ENCODE data around the gene NXPE3.

Gene NXPE3

GRCh38 chr3:101812895-101813294 lies 33.9 kb downstream of the NXPE3 start:
- Histone ChIP-seq H3K4me3 (no peak overlapping the region), H3K4me1 (peaks cover 0 to 24% (median 8%) of the 10 kb centered on the region in 4 donors), H3K27ac (no peak overlapping the region), H3K9me3 (no peaks in the 10 kb centered on the region), H3K27me3 (no peaks in the 10 kb centered on the region), H3K36me3 (peaks cover 12% of the 10 kb centered on the region in 3 donors)
- TF ChIP-seq CTCF (IDR thresholded peaks at IDR 0.05), result no peak
- DNase-seq, result no peak
- intact Hi-C loops (cut with DNase I; ENCODE audit: low total_unique reads), result no loop called here

GRCh38 chr3:101813817-101814440 lies 34.9 kb downstream of the NXPE3 start:
- Histone ChIP-seq H3K27ac (no peak overlapping the region), H3K4me1 (peaks cover 0 to 22% (median 8%) of the 10 kb centered on the region in 4 donors), H3K27me3 (no peaks in the 10 kb centered on the region), H3K4me3 (no peak overlapping the region), H3K36me3 (peaks cover 13 to 17% (median 13%) of the 10 kb centered on the region in 3 donors), H3K9me3 (no peaks in the 10 kb centered on the region)
- TF ChIP-seq CTCF (IDR thresholded peaks at IDR 0.05), result peak; percentile 60 to 76
- DNase-seq, result no peak
- intact Hi-C loops (cut with DNase I; ENCODE audit: low total_unique reads), result no loop called here

GRCh38 chr3:101814835-101815234 lies 35.8 kb downstream of the NXPE3 start:
- Histone ChIP-seq H3K4me3 (no peak overlapping the region), H3K4me1 (peaks cover 0 to 13% (median 3%) of the 10 kb centered on the region in 4 donors), H3K27me3 (no peaks in the 10 kb centered on the region), H3K27ac (no peak overlapping the region), H3K9me3 (no peaks in the 10 kb centered on the region), H3K36me3 (peaks cover 13 to 17% (median 13%) of the 10 kb centered on the region in 3 donors)
- no peak for TF ChIP-seq CTCF (IDR thresholded peaks at IDR 0.05)
- intact Hi-C loops (cut with DNase I; ENCODE audit: low total_unique reads), result loop anchor here (5.0 kb wide), 1 partner anchor 37 kb away; no protein-coding TSS in a partner anchor
- DNase-seq, result no peak

GRCh38 chr3:101816215-101817149 lies 37.5 kb downstream of the NXPE3 start:
- peaks cover 0 to 10% (median 3%) of the 10 kb centered on the region in 4 donors for H3K4me1 ChIP-seq
- intact Hi-C loops (cut with DNase I; ENCODE audit: low total_unique reads), result loop anchor here (5.0 kb wide), 1 partner anchor 36 kb away; no protein-coding TSS in a partner anchor
- no peak for TF ChIP-seq CTCF (IDR thresholded peaks at IDR 0.05)
- no peaks in the 10 kb centered on the region for H3K9me3 ChIP-seq
- H3K4me3 ChIP-seq, result no peak overlapping the region
- no peak overlapping the region for H3K27ac ChIP-seq
- peaks cover 18 to 20% (median 20%) of the 10 kb centered on the region in 3 donors for H3K36me3 ChIP-seq
- no peak for DNase-seq
- H3K27me3 ChIP-seq, result no peaks in the 10 kb centered on the region

- no peaks in the 10 kb centered on the region for H3K27me3 ChIP-seq
- no peak for TF ChIP-seq CTCF (IDR thresholded peaks at IDR 0.05)
- intact Hi-C loops (cut with DNase I; ENCODE audit: low total_unique reads), result loop anchor here (5.0 kb wide), 1 partner anchor 34 kb away; no protein-coding TSS in a partner anchor
- no peaks in the 10 kb centered on the region for H3K9me3 ChIP-seq
- peaks cover 25 to 27% (median 26%) of the 10 kb centered on the region in 3 donors for H3K36me3 ChIP-seq
- H3K4me1 ChIP-seq, result peaks cover 0 to 10% (median 3%) of the 10 kb centered on the region in 4 donors
- H3K4me3 ChIP-seq, result no peak overlapping the region
- no peak for DNase-seq
- no peak overlapping the region for H3K27ac ChIP-seq
Measured at GRCh38 chr3:101817992-101818391, 39.0 kb downstream of the NXPE3 start.
